Measurements from ENCODE around the gene LMO1. TPM values are rescaled to one million over a fixed set of nuclear protein-coding genes. Genes with fewer than 3 reads are reported as not detected.

The LMO1 gene
- total and polyA plus RNA-seq, 9 of the 15 experiments (the other 6 are each of a cell fraction or from before 2014, with no cell fraction given): not detected

GRCh38 chr11:8249482-8249881 is 14.2 kb downstream of the LMO1 start:
- H3K9ac ChIP-seq (ENCODE audit: insufficient read depth in 1 of 2, low read depth in 2 of 2, low read length in 2 of 2): no peak overlapping the region
- no peak overlapping the region for H3K4me3 ChIP-seq
- TF ChIP-seq ZBTB1 (CRISPR knock-in tag; IDR thresholded peaks at IDR 0.05; ENCODE audit: borderline replicate concordance, low read depth) (no peak), SNRNP70 (optimal IDR thresholded peaks at IDR 0.05; ENCODE audit: low read depth, low read length) (no peak), ZNF431 (CRISPR knock-in tag; IDR thresholded peaks at IDR 0.05) (no peak), ARID2 (IDR thresholded peaks at IDR 0.05) (no peak), HNRNPL (IDR thresholded peaks at IDR 0.05; ENCODE audit: low read depth, low read length) (no peak), MTA3 (IDR thresholded peaks at IDR 0.05; ENCODE audit: borderline replicate concordance) (no peak), RBM39 (optimal IDR thresholded peaks at IDR 0.05; ENCODE audit: low read depth, low read length) (no peak), NKRF (IDR thresholded peaks at IDR 0.05; ENCODE audit: borderline replicate concordance) (no peak), DPF2 (IDR thresholded peaks at IDR 0.05) (no peak), MXI1 (IDR thresholded peaks at IDR 0.05; ENCODE audit: low read depth, low read length) (no peak), BCL6 (CRISPR knock-in tag; IDR thresholded peaks at IDR 0.05) (no peak), CEBPZ (IDR thresholded peaks at IDR 0.05; ENCODE audit: borderline replicate concordance, low read depth, low read length) (no peak), MBD1 (CRISPR knock-in tag; IDR thresholded peaks at IDR 0.05) (no peak)
- no peaks in the 10 kb centered on the region for H3K9me3 ChIP-seq (replicated peaks; ENCODE audit: control insufficient read depth, insufficient read depth, low read depth, low read length)
- no peak overlapping the region for H3K27ac ChIP-seq (ENCODE audit: extremely low read depth, low read depth, low read length)
- H3K27me3 ChIP-seq (ENCODE audit: control insufficient read depth in 2 of 2, insufficient read depth in 2 of 2, low read length in 2 of 2): peaks cover 13 to 43% of the 10 kb centered on the region in 2 experiments
- H3K4me2 ChIP-seq (ENCODE audit: insufficient read depth, low read length): no peak overlapping the region
- in situ Hi-C loops (cut with MboI): no loop called here
- no peaks in the 10 kb centered on the region for H3K79me2 ChIP-seq (ENCODE audit: control insufficient read depth, insufficient read depth, low read length)
- H3K9me1 ChIP-seq (ENCODE audit: control insufficient read depth, insufficient read depth, low read length): peaks cover 2% of the 10 kb centered on the region
- DNase-seq (ENCODE audit: extremely low read depth in 1 of 4, low spot score in 3 of 4) (no peak), FAIRE-seq (no peak), ATAC-seq (no peak)
- WGBS (ENCODE audit: insufficient coverage, low coverage, missing lambda C conversion rate): 0% methylated on average over 6 of the region's 6 CpGs
- CTCF ChIA-PET (ENCODE audit: low intra/inter-chr PET ratio): no interaction called here
- H4K20me1 ChIP-seq (replicated peaks; ENCODE audit: control insufficient read depth, insufficient read depth, low read length): no peaks in the 10 kb centered on the region
- BruUV-seq (replicated peaks): no TSS peak
- POLR2A ChIA-PET: interaction anchor here (0.6 to 1.4 kb wide), 2 partner anchors 8 to 12 kb away, joined by 3 read pairs; no protein-coding TSS in a partner anchor
- no peak overlapping the region for H2AFZ ChIP-seq (ENCODE audit: low read depth, low read length)
- no peaks in the 10 kb centered on the region for H3K36me3 ChIP-seq (ENCODE audit: control insufficient read depth, insufficient read depth, low read length)
- no peaks in the 10 kb centered on the region for H3K4me1 ChIP-seq (replicated peaks in 1 of 2; ENCODE audit: control insufficient read depth in 2 of 2, insufficient read depth in 2 of 2, low read length in 2 of 2)
- intact Hi-C loops (cut with micrococcal nuclease): no loop called here
